Uterus (tissue), 2 donors: ENCODE results near the gene RPRD2.

Source experiments
- POLR2A ChIP-seq, 2 donors: fragments of 450-650 bp; IDR thresholded peaks; one replicate each; pipeline ENCODE4 v1.6.1; 2016; ENCODE audit warnings: antibody characterized with exemption in 2 of 2, mild to moderate bottlenecking in 1 of 2, moderate library complexity in 1 of 2
- TF ChIP-seq, protein P1 (sequence below), 4 experiments: fragments of 200-600 bp in 2 of 4; fragments of 450-650 bp in 2 of 4; sonication (generic) in 2 of 4; IDR thresholded peaks; one replicate each; pipeline ENCODE4 v1.5.1; 2016 to 2019; ENCODE audit warnings: antibody characterized with exemption in 4 of 4, mild to moderate bottlenecking in 2 of 4, moderate library complexity in 1 of 4

DNA sequence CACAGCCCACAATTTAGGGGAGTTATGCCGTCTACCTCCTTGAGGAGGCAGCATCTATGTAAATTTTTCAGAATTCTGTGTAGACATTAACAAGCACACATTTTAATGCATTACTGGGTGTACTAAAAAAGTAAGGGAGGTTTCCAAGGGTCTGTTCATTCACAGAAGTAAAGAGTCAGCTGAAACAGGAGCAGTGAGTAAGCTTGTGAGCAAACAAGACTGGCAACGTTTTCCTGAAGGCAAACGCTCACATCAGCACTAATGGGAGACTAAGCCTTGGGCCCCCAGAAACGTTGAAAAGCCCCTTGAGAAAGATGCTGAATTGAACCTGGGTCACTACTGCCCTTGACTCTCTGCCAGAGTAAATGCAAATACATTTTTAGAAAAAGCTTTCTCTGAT is 25.7 kb downstream of the RPRD2 start:
- no peak for TF ChIP-seq POLR2A (IDR thresholded peaks at IDR 0.05)
- TF ChIP-seq, protein P1, sequence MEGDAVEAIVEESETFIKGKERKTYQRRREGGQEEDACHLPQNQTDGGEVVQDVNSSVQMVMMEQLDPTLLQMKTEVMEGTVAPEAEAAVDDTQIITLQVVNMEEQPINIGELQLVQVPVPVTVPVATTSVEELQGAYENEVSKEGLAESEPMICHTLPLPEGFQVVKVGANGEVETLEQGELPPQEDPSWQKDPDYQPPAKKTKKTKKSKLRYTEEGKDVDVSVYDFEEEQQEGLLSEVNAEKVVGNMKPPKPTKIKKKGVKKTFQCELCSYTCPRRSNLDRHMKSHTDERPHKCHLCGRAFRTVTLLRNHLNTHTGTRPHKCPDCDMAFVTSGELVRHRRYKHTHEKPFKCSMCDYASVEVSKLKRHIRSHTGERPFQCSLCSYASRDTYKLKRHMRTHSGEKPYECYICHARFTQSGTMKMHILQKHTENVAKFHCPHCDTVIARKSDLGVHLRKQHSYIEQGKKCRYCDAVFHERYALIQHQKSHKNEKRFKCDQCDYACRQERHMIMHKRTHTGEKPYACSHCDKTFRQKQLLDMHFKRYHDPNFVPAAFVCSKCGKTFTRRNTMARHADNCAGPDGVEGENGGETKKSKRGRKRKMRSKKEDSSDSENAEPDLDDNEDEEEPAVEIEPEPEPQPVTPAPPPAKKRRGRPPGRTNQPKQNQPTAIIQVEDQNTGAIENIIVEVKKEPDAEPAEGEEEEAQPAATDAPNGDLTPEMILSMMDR (IDR thresholded peaks at IDR 0.05) = no peak
